Natural killer cell (primary cell): ENCODE measurements around the gene CLEC19A. TPM values are rescaled to one million over a fixed set of nuclear protein-coding genes. Genes with fewer than 3 reads are reported as not detected.

ENCODE experiments used
- ATAC-seq, 3 donors: fragments of 150-1000 bp in 2 of 3; fragments of 200-7000 bp in 1 of 3; cut with Tn5 transposase; 1 replicate in 1 of 3; 2 replicates in 2 of 3; pipeline ENCODE4 v1.10.0; 2021; ENCODE audit warnings: mild to moderate bottlenecking in 2 of 3, moderate library complexity in 2 of 3
- DNase-seq, 2 donors: peaks; one replicate each; pipeline versions ENCODE4 v3.0.0 to v3.0.0-alpha.2; 2013 to 2021; ENCODE audit warnings: mixed read lengths in 1 of 2
- H3K27ac ChIP-seq: one replicate; pipeline ENCODE4 v1.5.1; 2013; ENCODE audit warnings: mild to moderate bottlenecking, low read length
- H3K27me3 ChIP-seq: one replicate; pipeline ENCODE4 v1.6.1; 2013; ENCODE audit warnings: low read length; ENCODE audit not compliant: control insufficient read depth, insufficient read depth
- H3K36me3 ChIP-seq: one replicate; pipeline ENCODE4 v1.6.1; 2013; ENCODE audit warnings: low read length; ENCODE audit not compliant: control insufficient read depth, insufficient read depth
- H3K4me1 ChIP-seq: one replicate; pipeline ENCODE4 v1.6.1; 2013; ENCODE audit warnings: low read length; ENCODE audit not compliant: control insufficient read depth, insufficient read depth
- H3K4me3 ChIP-seq: one replicate; pipeline ENCODE4 v1.5.1; 2013; ENCODE audit warnings: low read length
- H3K9me3 ChIP-seq: one replicate; pipeline ENCODE4 v1.6.1; 2013; ENCODE audit warnings: low read length; ENCODE audit not compliant: control insufficient read depth, insufficient read depth
- H3K27ac Mint-ChIP-seq, 2 donors: one replicate each; pipeline ENCODE4 v1.8.0; 2022; ENCODE audit warnings: mild to moderate bottlenecking in 2 of 2, mixed read lengths in 2 of 2, moderate library complexity in 1 of 2
- H3K27me3 Mint-ChIP-seq, 2 donors: one replicate each; pipeline ENCODE4 v1.8.0; 2022; ENCODE audit warnings: low read depth in 2 of 2, mixed read lengths in 2 of 2
- H3K36me3 Mint-ChIP-seq: one replicate; pipeline ENCODE4 v1.8.0; 2022; ENCODE audit warnings: mixed read lengths
- H3K4me1 Mint-ChIP-seq, 2 donors: one replicate each; pipeline ENCODE4 v1.8.0; 2022; ENCODE audit warnings: mixed read lengths in 2 of 2
- H3K4me3 Mint-ChIP-seq: one replicate; pipeline ENCODE4 v1.8.0; 2022; ENCODE audit warnings: mild to moderate bottlenecking, moderate library complexity, mixed read lengths
- H3K9me3 Mint-ChIP-seq, 2 donors: one replicate each; pipeline ENCODE4 v1.8.0; 2022; ENCODE audit warnings: mixed read lengths in 2 of 2
- WGBS: methylation state at CpG from one replicate; pipeline ENCODE4 v1.1.7; 2013; ENCODE audit warnings: missing lambda C conversion rate; ENCODE audit not compliant: insufficient coverage; 5-methylcytosine and 5-hydroxymethylcytosine counted together
- intact Hi-C: fragments of 100-400 bp; cut with micrococcal nuclease; formaldehyde crosslinking; loops from one replicate; pipeline ENCODE4 v1.14.2; 2022
- total RNA-seq, 4 donors: library from RNA; stranded (reverse); fragments of 120-200 nt in 1 of 4; gene quantifications; one replicate each; pipeline versions ENCODE4 v1.2.3 to v1.2.4, GENCODE V29; 2013 to 2022
- TF ChIP-seq, protein P1 (sequence below): fragments of 200-600 bp; IDR thresholded peaks from one replicate; pipeline ENCODE4 v1.8.0; 2022; ENCODE audit warnings: antibody characterized with exemption

The CLEC19A gene
- total RNA-seq, 3 donors from 2014 or later (not counting 1 experiment from before 2014, with no cell fraction given) = not detected

DNA sequence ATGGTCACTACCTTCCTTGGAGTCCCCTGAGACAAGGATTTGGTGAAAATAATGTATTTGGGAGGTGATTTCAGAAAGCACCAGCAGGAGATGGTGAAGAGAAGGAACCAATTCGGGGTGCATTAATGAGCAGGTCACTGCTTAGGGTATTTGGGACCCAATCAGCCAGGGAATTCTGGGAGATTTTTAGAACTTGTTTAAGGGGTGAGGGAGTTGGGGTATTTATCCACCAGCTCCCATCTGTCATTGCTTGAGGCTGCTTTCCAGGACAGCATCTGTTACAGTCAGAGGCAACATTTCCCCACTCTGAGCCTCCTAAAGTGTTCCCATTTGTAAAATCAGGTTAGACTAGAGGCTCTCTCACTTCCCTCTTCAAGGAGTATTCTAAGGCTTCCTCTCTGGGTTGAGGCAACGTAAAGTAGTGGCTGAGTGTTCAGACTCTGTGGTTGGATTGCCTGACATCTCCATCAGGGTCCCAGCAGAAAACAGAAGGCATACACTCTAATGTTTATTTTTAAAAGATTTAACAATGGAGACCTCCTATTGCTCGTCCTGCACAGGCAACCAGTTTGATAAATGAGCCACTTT, 60.9 kb downstream of the CLEC19A start:
- WGBS = 18% methylated on average over 2 of the region's 3 CpGs
- intact Hi-C loops = no loop called here
- Mint-ChIP-seq H3K36me3 (no peaks in the 10 kb centered on the region), H3K27ac (no peak overlapping the region), H3K9me3 (peaks cover 0 to 2% of the 10 kb centered on the region in 2 donors), H3K4me3 (no peak overlapping the region), H3K4me1 (no peaks in the 10 kb centered on the region), H3K27me3 (peaks cover 8 to 10% of the 10 kb centered on the region in 2 donors)
- TF ChIP-seq, protein P1, sequence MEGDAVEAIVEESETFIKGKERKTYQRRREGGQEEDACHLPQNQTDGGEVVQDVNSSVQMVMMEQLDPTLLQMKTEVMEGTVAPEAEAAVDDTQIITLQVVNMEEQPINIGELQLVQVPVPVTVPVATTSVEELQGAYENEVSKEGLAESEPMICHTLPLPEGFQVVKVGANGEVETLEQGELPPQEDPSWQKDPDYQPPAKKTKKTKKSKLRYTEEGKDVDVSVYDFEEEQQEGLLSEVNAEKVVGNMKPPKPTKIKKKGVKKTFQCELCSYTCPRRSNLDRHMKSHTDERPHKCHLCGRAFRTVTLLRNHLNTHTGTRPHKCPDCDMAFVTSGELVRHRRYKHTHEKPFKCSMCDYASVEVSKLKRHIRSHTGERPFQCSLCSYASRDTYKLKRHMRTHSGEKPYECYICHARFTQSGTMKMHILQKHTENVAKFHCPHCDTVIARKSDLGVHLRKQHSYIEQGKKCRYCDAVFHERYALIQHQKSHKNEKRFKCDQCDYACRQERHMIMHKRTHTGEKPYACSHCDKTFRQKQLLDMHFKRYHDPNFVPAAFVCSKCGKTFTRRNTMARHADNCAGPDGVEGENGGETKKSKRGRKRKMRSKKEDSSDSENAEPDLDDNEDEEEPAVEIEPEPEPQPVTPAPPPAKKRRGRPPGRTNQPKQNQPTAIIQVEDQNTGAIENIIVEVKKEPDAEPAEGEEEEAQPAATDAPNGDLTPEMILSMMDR = no peak
- Histone ChIP-seq H3K4me3 (no peak overlapping the region), H3K36me3 (no peaks in the 10 kb centered on the region), H3K27me3 (no peaks in the 10 kb centered on the region), H3K4me1 (no peaks in the 10 kb centered on the region), H3K9me3 (no peaks in the 10 kb centered on the region), H3K27ac (no peak overlapping the region)
- no peak for DNase-seq
- no peak for ATAC-seq

DNA sequence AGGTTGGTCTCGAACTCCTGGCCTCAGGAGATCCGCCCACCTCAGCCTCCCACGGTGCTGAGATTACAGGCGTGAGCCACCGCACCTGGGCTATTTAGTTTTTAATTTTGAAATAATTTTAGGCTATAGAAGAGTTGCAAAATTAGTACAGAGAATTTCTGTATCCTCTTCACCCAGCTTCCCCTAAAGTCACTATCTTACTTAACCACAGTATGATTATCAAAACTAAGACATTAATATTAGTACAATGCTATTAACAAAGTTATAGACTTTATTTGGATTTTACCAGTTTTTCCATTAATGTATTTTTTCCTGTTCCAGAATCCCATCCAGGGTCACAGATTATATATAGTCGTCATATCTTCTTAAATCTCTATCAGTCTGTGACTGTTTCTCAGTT, 62.6 kb downstream of the CLEC19A start:
- Mint-ChIP-seq H3K36me3 (no peaks in the 10 kb centered on the region), H3K9me3 (no peaks in the 10 kb centered on the region), H3K4me3 (no peak overlapping the region), H3K4me1 (no peaks in the 10 kb centered on the region), H3K27ac (no peak overlapping the region), H3K27me3 (peaks cover 8 to 10% of the 10 kb centered on the region in 2 donors)
- no peak for ATAC-seq
- Histone ChIP-seq H3K27me3 (no peaks in the 10 kb centered on the region), H3K4me3 (no peak overlapping the region), H3K27ac (no peak overlapping the region), H3K36me3 (no peaks in the 10 kb centered on the region), H3K4me1 (no peaks in the 10 kb centered on the region), H3K9me3 (no peaks in the 10 kb centered on the region)
- TF ChIP-seq, protein P1 = no peak
- intact Hi-C loops = no loop called here
- no peak for DNase-seq
- WGBS = 92% methylated on average over 3 of the region's 6 CpGs

DNA sequence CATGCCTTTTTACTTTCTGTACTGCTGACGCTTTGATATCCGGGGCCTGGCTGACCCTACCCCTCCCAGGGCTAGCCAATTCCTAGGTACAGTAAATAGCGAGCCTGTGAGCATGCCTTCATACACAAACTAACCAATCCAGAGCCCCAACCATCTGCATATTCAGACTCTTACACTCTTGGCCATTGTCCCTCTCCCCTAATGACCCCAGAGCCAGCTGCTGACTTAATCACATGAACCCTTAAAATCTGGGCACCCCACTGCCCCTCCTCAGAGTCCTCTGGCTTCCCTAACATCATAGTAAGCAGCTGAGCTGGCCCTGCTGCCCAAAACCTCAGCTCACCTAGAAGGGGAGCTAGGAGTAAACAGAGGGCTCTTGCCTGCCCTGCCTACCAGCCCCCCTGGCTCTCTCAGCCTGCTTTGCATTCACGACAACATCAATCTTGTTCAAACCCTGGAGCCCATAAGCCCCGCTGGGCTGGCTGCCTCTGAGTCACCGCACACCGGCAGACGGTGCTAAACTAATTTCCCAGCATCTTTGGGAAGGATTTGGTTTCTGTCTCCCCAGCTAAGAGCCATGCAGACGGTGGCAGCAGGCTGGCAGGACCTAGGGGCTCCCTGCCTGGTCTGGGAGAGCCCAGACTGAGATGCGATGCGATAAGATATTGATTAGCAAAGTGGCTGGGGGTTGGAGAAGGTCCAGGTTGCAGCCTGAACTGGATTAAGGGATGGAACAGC, 63.2 kb downstream of the CLEC19A start:
- Mint-ChIP-seq H3K36me3 (no peaks in the 10 kb centered on the region), H3K9me3 (no peaks in the 10 kb centered on the region), H3K27ac (no peak overlapping the region), H3K4me1 (no peaks in the 10 kb centered on the region), H3K27me3 (peaks cover 8 to 10% of the 10 kb centered on the region in 2 donors), H3K4me3 (no peak overlapping the region)
- no peaks in the 10 kb centered on the region for H3K27me3 ChIP-seq
- no peak overlapping the region for H3K27ac ChIP-seq
- H3K9me3 ChIP-seq = no peaks in the 10 kb centered on the region
- DNase-seq (no peak), ATAC-seq (no peak)
- H3K4me1 ChIP-seq = no peaks in the 10 kb centered on the region
- H3K36me3 ChIP-seq = no peaks in the 10 kb centered on the region
- TF ChIP-seq, protein P1 = no peak
- intact Hi-C loops = no loop called here
- 32% methylated on average over 11 of the region's 11 CpGs for WGBS
- no peak overlapping the region for H3K4me3 ChIP-seq
